Glutamatergic neuron (in vitro differentiated cells): Measurements from ENCODE around the gene CAPN12. TPM values are rescaled to one million over a fixed set of nuclear protein-coding genes. Genes with fewer than 3 reads are reported as not detected.
A peak's percentile ranks its signal among the peaks of the same experiment; 100 is the strongest.

Experiments used
- DNase-seq: peaks from one replicate; pipeline ENCODE4 v3.0.0; 2022
- H3K27ac Mint-ChIP-seq: one replicate; pipeline ENCODE4 v1.8.0; 2020; ENCODE audit warnings: mild to moderate bottlenecking, mixed read lengths, inconsistent platforms; ENCODE audit not compliant: unreplicated experiment
- H3K27me3 Mint-ChIP-seq: one replicate; pipeline ENCODE4 v1.8.0; 2020; ENCODE audit warnings: mild to moderate bottlenecking, moderate library complexity, mixed read lengths, inconsistent platforms; ENCODE audit not compliant: unreplicated experiment
- H3K36me3 Mint-ChIP-seq: one replicate; pipeline ENCODE4 v1.8.0; 2020; ENCODE audit warnings: mild to moderate bottlenecking, mixed read lengths, inconsistent platforms; ENCODE audit not compliant: unreplicated experiment
- H3K4me1 Mint-ChIP-seq: one replicate; pipeline ENCODE4 v1.8.0; 2020; ENCODE audit warnings: mild to moderate bottlenecking, low read depth, mixed read lengths, inconsistent platforms; ENCODE audit not compliant: unreplicated experiment
- H3K4me3 Mint-ChIP-seq: one replicate; pipeline ENCODE4 v1.8.0; 2020; ENCODE audit warnings: mild to moderate bottlenecking, mixed read lengths, inconsistent platforms; ENCODE audit not compliant: unreplicated experiment
- H3K9me3 Mint-ChIP-seq: one replicate; pipeline ENCODE4 v1.8.0; 2020; ENCODE audit warnings: mild to moderate bottlenecking, moderate library complexity, mixed read lengths, inconsistent platforms; ENCODE audit not compliant: unreplicated experiment
- total RNA-seq: library from RNA; stranded (reverse); fragmentation: NEBNext Ultra II Directional; extraction: Animal tissue kit (Norgen Biotek cat#: 25700); gene quantifications from one replicate; pipeline ENCODE4 v1.2.1, GENCODE V29; 2021; ENCODE audit not compliant: unreplicated experiment
- TF ChIP-seq, protein P1 (sequence below): fragments of 200-600 bp; sonication (generic); IDR thresholded peaks from one replicate; pipeline ENCODE4 v1.5.0; 2021; ENCODE audit not compliant: partially characterized antibody, unreplicated experiment

CAPN12 gene
- total RNA-seq, 1 donor from 2014 or later, result 4.8 TPM

DNA sequence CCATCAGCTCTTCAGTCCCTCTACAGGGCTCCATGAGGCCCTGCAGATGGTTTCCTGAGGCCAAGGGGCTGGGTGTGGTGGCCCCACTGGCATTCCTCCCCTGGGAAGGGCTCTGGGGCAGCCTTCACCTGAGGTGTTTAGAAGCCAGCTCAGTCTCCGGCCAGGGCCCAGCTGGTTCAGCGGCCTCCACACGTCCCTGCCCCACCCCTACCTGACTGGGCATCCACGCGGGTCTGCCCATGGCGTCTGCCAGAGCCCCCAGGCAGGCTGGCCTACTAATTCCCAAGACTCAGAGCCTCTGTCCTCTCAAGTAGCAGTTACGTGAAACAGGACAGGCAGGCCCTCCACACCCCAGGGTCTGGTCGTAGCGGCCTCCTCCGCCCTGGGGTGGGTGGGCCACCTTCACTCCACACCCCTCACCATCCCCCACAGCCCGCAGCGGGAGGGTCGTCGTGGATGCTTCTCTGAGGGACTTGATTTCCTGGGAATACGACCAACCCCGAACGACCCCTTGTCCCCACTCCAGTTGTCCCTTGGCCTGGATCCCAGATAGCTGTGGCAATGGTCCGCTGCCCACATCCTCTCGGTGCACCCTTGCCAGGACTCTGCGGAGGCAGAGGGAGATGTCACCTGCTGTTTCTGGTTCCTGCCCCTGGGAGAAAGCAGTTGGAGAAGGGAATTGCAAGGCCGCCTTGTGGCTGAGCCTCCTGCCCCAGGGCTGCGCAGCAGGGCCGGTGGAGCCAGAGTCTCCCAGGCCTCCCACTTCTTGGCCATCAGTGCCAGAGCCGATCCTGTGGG lies 24.3 kb downstream of the CAPN12 start:
- peaks cover 7% of the 10 kb centered on the region for H3K27me3 Mint-ChIP-seq
- H3K4me1 Mint-ChIP-seq, result no peaks in the 10 kb centered on the region
- no peak overlapping the region for H3K27ac Mint-ChIP-seq
- peaks cover 3% of the 10 kb centered on the region for H3K9me3 Mint-ChIP-seq
- H3K4me3 Mint-ChIP-seq, result no peak overlapping the region
- H3K36me3 Mint-ChIP-seq, result no peaks in the 10 kb centered on the region
- TF ChIP-seq, protein P1, sequence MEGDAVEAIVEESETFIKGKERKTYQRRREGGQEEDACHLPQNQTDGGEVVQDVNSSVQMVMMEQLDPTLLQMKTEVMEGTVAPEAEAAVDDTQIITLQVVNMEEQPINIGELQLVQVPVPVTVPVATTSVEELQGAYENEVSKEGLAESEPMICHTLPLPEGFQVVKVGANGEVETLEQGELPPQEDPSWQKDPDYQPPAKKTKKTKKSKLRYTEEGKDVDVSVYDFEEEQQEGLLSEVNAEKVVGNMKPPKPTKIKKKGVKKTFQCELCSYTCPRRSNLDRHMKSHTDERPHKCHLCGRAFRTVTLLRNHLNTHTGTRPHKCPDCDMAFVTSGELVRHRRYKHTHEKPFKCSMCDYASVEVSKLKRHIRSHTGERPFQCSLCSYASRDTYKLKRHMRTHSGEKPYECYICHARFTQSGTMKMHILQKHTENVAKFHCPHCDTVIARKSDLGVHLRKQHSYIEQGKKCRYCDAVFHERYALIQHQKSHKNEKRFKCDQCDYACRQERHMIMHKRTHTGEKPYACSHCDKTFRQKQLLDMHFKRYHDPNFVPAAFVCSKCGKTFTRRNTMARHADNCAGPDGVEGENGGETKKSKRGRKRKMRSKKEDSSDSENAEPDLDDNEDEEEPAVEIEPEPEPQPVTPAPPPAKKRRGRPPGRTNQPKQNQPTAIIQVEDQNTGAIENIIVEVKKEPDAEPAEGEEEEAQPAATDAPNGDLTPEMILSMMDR, result no peak
- no peak for DNase-seq

DNA sequence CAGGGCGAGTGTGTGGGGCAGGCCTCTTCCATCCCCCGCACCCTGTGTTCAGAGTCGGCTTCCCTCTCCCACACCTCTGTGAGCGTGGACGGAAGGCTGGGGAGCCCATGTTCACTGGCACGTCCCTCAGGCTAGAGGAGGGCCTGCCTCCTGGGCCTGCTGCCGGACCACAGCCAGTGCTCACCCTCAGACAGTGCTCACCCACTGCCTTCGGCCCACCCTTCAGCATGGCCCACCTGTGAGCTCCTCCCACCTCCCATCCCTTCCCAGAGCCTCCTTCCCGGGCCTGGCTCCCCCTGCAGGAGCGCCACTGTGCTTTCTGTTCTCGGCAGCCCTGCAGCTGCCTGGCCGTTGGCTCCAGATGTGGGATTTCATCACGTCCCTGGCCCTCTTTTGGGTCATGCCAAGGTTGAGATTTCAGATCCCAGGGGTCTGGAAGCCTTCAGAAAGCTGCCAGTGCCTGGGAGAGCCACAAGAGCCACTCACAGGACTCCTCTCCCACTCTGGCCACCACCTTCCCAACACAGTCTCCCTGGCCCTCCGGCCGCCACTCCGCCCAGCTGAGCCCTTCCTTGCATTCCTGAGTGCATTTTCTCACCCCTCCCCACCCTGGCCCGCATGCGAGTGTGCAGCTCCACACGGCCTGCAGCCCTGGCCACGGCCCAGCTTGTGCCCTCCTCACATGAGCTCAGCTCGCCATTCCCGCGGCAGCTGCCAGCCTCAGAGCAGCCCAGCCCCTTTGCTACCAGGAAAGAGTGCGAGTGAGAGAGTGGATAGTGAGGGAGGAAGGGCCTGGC lies 25.3 kb downstream of the CAPN12 start:
- TF ChIP-seq, protein P1, result no peak
- Mint-ChIP-seq H3K4me1 (no peaks in the 10 kb centered on the region), H3K9me3 (peaks cover 3% of the 10 kb centered on the region), H3K27ac (peak overlapping the region; percentile 62), H3K4me3 (no peak overlapping the region), H3K36me3 (no peaks in the 10 kb centered on the region), H3K27me3 (peaks cover 10% of the 10 kb centered on the region)
- DNase-seq, result no peak

DNA sequence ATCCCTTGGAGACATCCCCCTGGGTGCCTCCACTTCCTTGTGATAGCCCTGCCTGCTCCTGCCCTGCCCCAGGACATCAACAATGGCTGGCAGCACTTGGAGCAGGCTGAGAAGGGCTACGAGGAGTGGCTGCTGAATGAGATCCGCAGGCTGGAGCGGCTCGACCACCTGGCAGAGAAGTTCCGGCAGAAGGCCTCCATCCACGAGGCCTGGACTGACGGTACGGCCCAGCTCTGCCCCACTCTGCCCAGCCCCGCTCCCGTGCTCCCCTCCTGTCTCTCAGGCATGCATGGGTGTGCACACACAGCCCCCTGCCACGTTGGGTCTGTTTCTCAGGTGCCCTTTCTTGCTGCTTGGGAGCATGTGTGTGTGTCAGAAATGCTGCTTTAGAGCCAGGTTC lies 26.4 kb downstream of the CAPN12 start:
- Mint-ChIP-seq H3K4me3 (no peak overlapping the region), H3K9me3 (peaks cover 11% of the 10 kb centered on the region), H3K36me3 (no peaks in the 10 kb centered on the region)

DNA sequence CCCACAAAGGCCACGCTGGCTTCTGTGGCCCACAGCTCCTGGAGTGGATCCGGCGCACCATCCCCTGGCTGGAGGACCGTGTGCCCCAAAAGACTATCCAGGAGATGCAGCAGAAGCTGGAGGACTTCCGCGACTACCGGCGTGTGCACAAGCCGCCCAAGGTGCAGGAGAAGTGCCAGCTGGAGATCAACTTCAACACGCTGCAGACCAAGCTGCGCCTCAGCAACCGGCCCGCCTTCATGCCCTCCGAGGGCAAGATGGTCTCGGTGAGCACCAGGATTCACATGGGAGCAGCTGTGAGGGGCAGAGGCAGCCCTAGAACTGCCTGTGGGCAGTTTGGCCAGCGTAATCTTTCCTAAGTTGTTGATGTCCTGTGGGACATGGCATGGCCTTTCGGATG lies 27.2 kb downstream of the CAPN12 start:
- no peak for DNase-seq
- peaks cover 11% of the 10 kb centered on the region for H3K9me3 Mint-ChIP-seq
- H3K4me1 Mint-ChIP-seq, result no peaks in the 10 kb centered on the region
- H3K27ac Mint-ChIP-seq, result no peak overlapping the region
- H3K4me3 Mint-ChIP-seq, result no peak overlapping the region
- TF ChIP-seq, protein P1, result no peak
- peaks cover 12% of the 10 kb centered on the region for H3K27me3 Mint-ChIP-seq
- H3K36me3 Mint-ChIP-seq, result no peaks in the 10 kb centered on the region

More for the DNA sequence above, 26.4 kb downstream of the CAPN12 start:
- Mint-ChIP-seq H3K4me1 (no peaks in the 10 kb centered on the region), H3K27ac (no peak overlapping the region), H3K27me3 (peaks cover 12% of the 10 kb centered on the region)
- DNase-seq, result no peak
- TF ChIP-seq, protein P1, result no peak

DNA sequence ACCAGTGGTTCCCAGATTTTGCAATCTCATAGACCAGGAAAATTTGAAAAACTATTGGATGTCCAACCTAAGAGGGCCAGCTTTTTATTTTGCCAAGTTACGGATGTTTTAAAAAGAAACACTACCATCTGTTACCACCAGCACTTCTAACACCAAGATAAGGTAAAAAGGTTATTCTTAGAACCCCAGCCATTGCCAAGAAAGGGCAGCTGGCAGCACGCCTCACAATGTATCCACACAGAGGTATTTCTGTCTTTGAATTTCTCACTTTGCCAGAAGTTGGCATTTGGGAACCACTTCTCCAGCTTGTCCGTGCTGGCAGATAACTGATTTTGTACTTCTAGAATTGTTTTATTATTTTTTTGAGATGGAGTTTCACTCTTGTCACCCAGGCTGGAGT lies 28.7 kb downstream of the CAPN12 start:
- H3K27ac Mint-ChIP-seq, result no peak overlapping the region
- no peaks in the 10 kb centered on the region for H3K36me3 Mint-ChIP-seq
- peaks cover 14% of the 10 kb centered on the region for H3K9me3 Mint-ChIP-seq
- DNase-seq, result no peak
- no peak overlapping the region for H3K4me3 Mint-ChIP-seq
- peaks cover 3% of the 10 kb centered on the region for H3K4me1 Mint-ChIP-seq
- TF ChIP-seq, protein P1, result no peak
- H3K27me3 Mint-ChIP-seq, result peaks cover 12% of the 10 kb centered on the region
